HG02885 (cell line): ENCODE results near the gene TMEM43.
"Not testable (repeated sequence)": the region's sequence is repeated elsewhere in the genome, so short reads cannot be mapped to it uniquely, and the experiment has no call there.

Experiments used
- ATAC-seq: cut with Tn5 transposase; IDR thresholded peaks from one replicate; pipeline ENCODE4 v1.9.1; 2021; ENCODE audit warnings: mild to moderate bottlenecking; ENCODE audit not compliant: unreplicated experiment, poor library complexity

The TMEM43 gene

GRCh38 chr3:14120921-14121448 lies 3.9 kb upstream of the TMEM43 start:
- not testable (repeated sequence) for ATAC-seq

DNA sequence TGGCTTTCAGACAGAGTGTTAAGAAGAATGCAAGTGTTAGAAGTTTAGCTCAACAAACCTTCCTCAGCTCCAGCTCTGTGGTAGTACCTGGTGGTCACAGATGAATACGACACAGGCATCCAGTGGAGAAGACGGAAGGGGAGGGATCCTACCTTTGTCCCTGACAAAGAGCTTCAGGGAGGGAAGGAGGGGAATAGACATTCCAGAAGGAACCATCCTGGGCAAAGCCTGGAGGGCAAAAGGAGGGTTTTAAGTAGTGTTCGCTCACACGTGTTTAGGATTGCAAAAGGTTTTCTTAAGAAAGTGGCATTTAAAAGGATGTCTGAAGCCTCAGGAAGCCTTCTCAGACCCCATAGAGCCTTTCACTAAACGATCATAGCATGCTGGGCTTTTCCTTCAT lies 3.0 kb upstream of the TMEM43 start:
- ATAC-seq, result no peak

DNA sequence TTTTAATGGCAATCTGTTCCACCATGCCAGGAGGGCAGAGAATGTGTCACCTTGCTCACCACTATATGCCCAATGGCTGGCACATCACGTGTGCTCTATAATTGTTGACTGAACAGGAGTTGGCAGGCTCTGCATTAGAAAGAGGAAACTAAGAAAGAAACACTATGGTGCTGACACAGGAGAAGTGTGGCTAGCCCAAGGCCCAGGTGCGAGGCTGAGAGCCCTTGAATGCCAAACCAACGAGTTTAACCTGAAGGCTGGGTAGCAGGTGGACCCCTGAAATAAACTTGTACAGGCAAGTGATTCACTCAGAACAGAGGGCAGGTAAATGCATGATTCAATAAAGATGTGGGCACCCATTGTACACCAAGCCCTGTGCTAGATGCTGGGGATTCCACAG lies 2.6 kb upstream of the TMEM43 start:
- ATAC-seq, result no peak

GRCh38 chr3:14123308-14124222 lies 1.3 kb upstream of the TMEM43 start:
- no peak for ATAC-seq

GRCh38 chr3:14124223-14124614 lies 633 bp upstream of the TMEM43 start:
- ATAC-seq, result peak; percentile 57

GRCh38 chr3:14125193-14126016 lies 553 bp downstream of the TMEM43 start:
- peak; percentile 31 for ATAC-seq

GRCh38 chr3:14126017-14126886 lies 1.4 kb downstream of the TMEM43 start:
- no peak for ATAC-seq

DNA sequence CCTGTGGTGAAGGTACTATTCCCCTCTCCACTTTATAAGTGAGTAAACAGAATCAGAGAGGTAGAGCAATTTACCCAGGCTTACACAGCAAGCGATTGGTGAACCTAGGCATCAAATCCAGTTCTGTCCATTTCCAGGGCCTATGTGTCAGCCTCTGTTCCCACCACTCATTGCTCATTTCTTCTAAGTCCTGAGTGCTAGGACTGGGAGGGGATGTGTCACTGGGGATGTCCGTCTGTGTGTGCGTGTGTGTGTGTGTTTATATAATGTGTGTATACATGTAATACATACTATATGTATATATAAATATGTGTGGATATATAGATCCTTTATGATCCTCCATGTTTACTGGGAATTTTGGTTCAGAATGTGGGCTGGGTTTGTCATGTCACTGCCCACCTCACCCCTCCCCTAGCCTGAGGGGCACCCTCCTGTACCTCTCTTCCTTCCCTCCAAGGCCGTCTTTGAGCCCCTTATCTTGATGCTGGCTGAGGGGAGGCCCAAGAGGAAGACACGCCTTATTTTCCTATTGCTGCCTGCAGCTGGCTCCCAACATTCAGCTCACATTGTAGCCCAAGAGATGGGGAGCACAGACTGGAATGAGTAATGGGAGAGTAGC lies 2.1 kb downstream of the TMEM43 start:
- ATAC-seq, result no peak

GRCh38 chr3:14127516-14128161 lies 2.8 kb downstream of the TMEM43 start:
- no peak for ATAC-seq

GRCh38 chr3:14128724-14129123 lies 3.9 kb downstream of the TMEM43 start:
- ATAC-seq, result no peak

- ATAC-seq, result no peak
Measured at GRCh38 chr3:14129296-14129695, 4.4 kb downstream of the TMEM43 start.

- no peak for ATAC-seq
Measured at GRCh38 chr3:14130230-14130629, 5.4 kb downstream of the TMEM43 start.

DNA sequence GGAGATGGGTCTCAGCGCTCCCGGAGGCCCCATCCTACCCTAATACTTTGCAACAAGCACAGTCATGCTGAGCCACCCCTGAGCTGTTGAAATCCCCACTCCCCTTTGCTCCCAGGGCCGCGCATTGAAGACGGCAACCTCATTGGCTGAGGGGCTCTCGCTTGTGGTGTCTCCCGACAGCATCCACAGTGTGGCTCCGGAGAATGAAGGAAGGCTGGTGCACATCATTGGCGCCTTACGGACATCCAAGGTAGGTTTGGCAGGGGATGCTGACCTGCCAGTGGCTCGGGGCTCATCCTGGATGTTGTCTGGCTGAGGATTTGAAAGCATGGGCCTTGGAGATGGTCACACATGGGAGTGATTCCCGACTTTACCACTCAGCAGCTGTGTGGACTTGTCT lies 5.9 kb downstream of the TMEM43 start:
- ATAC-seq, result no peak

DNA sequence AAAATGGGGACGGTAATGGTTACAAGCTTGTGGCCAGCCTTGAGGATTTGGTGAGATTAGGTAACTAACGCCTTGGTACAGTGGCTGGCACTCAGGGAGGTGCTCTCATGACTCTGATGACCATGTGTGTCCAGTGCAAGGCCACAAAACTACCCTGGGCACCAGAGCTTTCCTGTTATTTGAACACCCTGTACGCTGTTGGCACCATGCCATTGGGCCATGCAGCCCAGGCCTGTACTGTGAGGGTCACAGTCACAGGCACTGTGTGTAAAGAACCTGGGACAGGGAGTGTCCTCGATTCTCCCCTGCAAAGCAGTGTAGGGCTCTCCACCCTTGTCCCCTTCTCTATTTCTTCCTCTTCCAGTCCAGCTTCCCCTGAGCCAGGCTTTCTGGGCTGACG lies 6.3 kb downstream of the TMEM43 start:
- no peak for ATAC-seq

DNA sequence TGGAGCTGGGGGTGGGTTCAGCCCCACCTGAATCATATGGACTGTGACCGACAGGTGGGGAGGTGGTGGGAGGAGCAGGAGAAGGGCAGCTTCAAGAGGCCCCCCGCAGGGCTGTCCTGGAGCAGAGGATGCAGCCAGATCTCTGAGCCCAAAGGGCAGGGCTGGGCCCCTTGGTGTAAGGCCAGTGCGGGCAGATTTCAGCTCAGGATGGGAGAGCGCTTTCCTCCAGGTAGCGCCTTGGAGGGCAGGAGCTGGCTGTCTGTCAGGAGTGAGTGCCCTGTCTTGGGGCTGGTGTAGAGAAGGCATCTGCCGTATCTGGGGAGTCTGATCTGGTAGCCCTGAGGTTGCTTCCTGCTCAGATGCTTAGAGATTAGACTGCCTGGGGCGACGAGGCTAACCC lies 7.3 kb downstream of the TMEM43 start:
- no peak for ATAC-seq

GRCh38 chr3:14132689-14133088 lies 7.8 kb downstream of the TMEM43 start:
- ATAC-seq, result no peak

GRCh38 chr3:14133188-14133800 lies 8.4 kb downstream of the TMEM43 start:
- ATAC-seq, result no peak

DNA sequence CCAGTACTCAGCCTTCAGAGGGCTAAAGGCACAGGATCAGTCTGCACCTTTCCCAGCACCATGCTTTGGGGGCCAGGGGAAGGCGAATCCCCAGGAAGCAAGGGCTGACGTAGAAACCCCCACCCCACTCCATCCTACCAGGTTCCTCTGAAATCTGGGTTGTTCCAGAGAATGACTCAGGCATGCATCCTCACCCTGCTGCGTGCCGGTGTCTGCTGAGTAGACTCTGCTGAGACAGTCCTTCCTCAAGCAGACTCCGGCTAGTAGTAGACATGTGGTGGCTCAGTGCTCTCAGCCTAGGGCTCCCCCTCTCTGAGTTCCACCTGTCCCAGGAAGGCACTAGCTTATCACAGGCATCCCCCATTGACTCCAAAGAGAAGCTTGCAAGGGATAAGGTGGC lies 9.0 kb downstream of the TMEM43 start:
- ATAC-seq, result no peak

DNA sequence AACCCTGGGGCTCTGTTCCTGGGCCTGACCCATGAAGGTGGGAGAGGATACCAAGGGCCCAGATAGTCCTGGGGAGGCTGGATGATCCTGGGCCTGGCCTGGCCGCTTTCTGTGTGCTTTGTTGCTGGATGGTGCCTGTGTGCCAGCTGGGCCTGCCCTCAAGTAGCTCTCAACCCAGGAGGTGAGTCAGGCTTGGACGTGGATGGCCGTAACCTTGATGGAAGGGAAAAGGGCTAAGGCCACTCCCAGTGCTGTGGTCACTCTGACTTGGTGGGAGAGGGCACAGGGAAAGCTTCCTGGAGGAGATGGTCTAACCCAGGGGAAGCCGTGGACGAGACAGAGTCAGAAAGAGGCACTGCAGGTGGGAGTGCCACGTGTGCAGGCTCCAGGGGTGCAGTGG lies 9.4 kb downstream of the TMEM43 start:
- ATAC-seq, result no peak
